Mammary epithelial cell (primary cell): ENCODE results near the gene NKX6-1.

Experiments
- CTCF ChIP-seq, 2 donors: IDR thresholded peaks in 1 of 2; conservative IDR thresholded peaks in 1 of 2; 2 replicates each; pipeline ENCODE4 v1.5.1; 2011 to 2012; ENCODE audit warnings: inconsistent platforms in 2 of 2, low read length in 2 of 2, mild to moderate bottlenecking in 2 of 2, control low read depth in 1 of 2, low read depth in 1 of 2; ENCODE audit not compliant: insufficient read depth in 1 of 2; ENCODE audit errors: extremely low read depth in 1 of 2
- EZH2 ChIP-seq: IDR thresholded peaks from 2 replicates; pipeline ENCODE4 v1.6.1; 2012; ENCODE audit warnings: low read length, inconsistent platforms, borderline replicate concordance

DNA sequence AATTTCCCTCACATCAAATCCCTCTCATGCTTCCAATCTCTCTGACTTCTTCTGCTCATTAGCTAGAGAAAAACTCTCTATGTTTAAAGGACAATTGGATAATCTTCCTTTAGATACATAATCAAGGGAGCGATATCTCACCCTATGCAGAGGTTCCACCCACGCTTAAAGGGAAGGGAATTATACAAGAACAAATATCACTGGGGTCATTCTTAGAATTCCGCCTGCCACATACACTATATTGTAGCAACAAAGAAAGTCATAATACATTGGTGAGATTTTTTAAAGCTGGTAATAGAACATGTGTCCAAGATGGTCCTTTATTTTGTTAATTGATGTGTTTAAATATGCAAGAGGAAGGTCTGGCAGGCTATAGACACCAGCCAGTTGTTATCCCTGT, 31.5 kb downstream of the NKX6-1 start:
- no peak for TF ChIP-seq EZH2
- TF ChIP-seq CTCF (conservative IDR thresholded peaks at IDR 0.05 in 1 of 2, IDR thresholded peaks at IDR 0.05 in 1 of 2; ENCODE audit: extremely low read depth in 1 of 2, insufficient read depth in 1 of 2, low read depth in 1 of 2, low read length in 2 of 2): no peak
